ENCODE measurements around the gene SLX9.

Gene SLX9

GRCh38 chr21:44984428-44984791 lies 44.6 kb downstream of the SLX9 start:
- H3K36me3 ChIP-seq (ENCODE audit: control insufficient read depth, low read depth, low read length) = no peaks in the 10 kb centered on the region
- no peaks in the 10 kb centered on the region for H3K9me3 ChIP-seq (ENCODE audit: control insufficient read depth, low read depth, low read length)
- H3K27ac ChIP-seq (ENCODE audit: low read length) = no peak overlapping the region
- H3K4me3 ChIP-seq (ENCODE audit: low read length) = no peak overlapping the region
- H3K9ac ChIP-seq (ENCODE audit: low read length) = no peak overlapping the region
- no peaks in the 10 kb centered on the region for H3K27me3 ChIP-seq (ENCODE audit: control insufficient read depth, insufficient read depth, low read length)
- no peaks in the 10 kb centered on the region for H3K4me1 ChIP-seq (ENCODE audit: control insufficient read depth, low read depth, low read length)

DNA sequence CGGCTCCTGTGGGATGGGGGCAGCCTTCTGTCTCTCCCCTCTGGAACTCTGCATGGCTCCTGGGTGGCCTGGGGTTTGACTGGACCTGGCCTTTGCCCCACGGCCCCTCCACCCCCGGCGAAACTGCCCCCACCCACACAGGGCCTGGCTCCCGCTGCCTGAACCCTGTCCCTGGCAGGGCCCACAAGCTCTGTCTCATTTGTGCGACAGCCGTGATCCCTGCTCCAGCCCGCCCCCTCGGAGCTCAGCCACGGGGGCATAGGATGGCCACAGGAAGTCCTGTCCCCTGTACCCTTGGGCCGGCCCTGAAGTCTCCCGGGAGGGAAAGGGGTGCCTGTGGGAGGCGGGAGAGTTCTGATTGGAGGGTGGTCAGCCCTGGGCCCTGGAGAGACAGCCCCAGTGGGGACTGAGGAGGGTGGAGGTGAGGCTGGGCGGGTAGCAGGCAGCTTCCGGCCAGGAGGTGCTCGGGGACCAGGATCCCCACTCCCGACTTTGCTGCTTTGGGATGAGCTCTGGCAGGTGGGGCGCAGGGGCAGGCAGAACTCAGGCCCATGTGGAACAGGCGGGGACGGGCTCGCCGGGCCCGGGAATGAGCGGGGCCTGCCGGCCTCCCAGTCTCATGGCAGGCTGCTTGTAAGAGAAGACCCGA lies 45.1 kb downstream of the SLX9 start:
- H3K27ac ChIP-seq (ENCODE audit: low read length) = no peak overlapping the region
- no peak overlapping the region for H3K4me3 ChIP-seq (ENCODE audit: low read length)
- H3K9me3 ChIP-seq (ENCODE audit: control insufficient read depth, low read depth, low read length) = no peaks in the 10 kb centered on the region
- no peaks in the 10 kb centered on the region for H3K4me1 ChIP-seq (ENCODE audit: control insufficient read depth, low read depth, low read length)
- H3K27me3 ChIP-seq (ENCODE audit: control insufficient read depth, insufficient read depth, low read length) = no peaks in the 10 kb centered on the region
- no peak overlapping the region for H3K9ac ChIP-seq (ENCODE audit: low read length)
- no peaks in the 10 kb centered on the region for H3K36me3 ChIP-seq (ENCODE audit: control insufficient read depth, low read depth, low read length)

DNA sequence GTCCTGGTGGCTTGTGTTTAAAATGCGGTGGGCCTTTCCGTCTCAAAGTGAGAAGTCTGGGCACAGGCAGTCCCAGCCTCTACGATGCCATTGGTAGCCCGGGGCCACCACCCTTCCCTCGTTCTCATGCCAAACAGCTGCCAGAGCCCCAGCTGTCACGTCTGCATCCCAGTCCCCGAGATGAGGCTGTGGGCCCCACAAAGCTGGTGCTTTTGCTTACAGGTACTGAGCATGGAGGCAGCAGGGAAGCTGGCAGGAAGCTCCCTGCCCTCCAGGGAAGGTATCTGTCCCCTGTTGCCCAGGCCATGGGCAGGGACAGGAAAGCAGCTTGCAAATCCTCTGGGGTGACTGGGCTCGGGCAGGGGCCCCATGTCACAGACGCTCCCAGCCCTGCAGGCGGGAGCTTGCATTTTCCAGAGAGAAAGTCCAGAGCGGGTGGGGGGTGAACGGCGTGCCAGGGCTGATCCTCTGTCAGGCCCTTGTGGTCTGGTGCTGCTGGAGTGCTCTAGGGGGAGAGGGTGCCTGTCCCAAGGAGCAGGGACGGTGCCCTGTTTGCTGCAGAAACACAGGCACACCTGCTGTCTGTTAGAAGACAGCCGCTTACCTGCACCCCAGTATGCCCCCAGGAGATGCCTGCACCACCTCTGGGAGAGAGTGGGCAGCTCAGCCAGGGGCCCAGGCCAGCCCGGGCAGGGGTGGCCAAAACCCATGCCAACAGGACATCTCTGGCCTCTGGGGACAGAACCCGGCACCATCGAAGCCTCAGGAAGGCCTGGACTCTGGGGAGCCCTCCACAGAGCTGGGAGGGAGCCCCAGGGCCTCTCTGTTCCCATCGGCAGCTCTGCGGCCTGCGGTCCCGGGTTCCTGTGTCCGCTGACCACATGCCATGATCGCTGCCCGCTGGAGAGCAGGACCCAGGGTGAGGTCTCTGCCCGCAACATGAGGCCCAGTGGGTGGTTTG lies 45.9 kb downstream of the SLX9 start:
- Histone ChIP-seq H3K4me1 (ENCODE audit: control insufficient read depth, low read depth, low read length) (no peaks in the 10 kb centered on the region), H3K9me3 (ENCODE audit: control insufficient read depth, low read depth, low read length) (no peaks in the 10 kb centered on the region), H3K36me3 (ENCODE audit: control insufficient read depth, low read depth, low read length) (no peaks in the 10 kb centered on the region), H3K27ac (ENCODE audit: low read length) (no peak overlapping the region), H3K9ac (ENCODE audit: low read length) (no peak overlapping the region), H3K27me3 (ENCODE audit: control insufficient read depth, insufficient read depth, low read length) (no peaks in the 10 kb centered on the region), H3K4me3 (ENCODE audit: low read length) (no peak overlapping the region)

- H3K27ac ChIP-seq (ENCODE audit: low read length) = no peak overlapping the region
- no peak overlapping the region for H3K9ac ChIP-seq (ENCODE audit: low read length)
- H3K27me3 ChIP-seq (ENCODE audit: control insufficient read depth, insufficient read depth, low read length) = no peaks in the 10 kb centered on the region
- no peak overlapping the region for H3K4me3 ChIP-seq (ENCODE audit: low read length)
- H3K4me1 ChIP-seq (ENCODE audit: control insufficient read depth, low read depth, low read length) = no peaks in the 10 kb centered on the region
- H3K9me3 ChIP-seq (ENCODE audit: control insufficient read depth, low read depth, low read length) = no peaks in the 10 kb centered on the region
- no peaks in the 10 kb centered on the region for H3K36me3 ChIP-seq (ENCODE audit: control insufficient read depth, low read depth, low read length)
These were observed 46.9 kb downstream of the SLX9 start for GRCh38 chr21:44986471-44987291.

DNA sequence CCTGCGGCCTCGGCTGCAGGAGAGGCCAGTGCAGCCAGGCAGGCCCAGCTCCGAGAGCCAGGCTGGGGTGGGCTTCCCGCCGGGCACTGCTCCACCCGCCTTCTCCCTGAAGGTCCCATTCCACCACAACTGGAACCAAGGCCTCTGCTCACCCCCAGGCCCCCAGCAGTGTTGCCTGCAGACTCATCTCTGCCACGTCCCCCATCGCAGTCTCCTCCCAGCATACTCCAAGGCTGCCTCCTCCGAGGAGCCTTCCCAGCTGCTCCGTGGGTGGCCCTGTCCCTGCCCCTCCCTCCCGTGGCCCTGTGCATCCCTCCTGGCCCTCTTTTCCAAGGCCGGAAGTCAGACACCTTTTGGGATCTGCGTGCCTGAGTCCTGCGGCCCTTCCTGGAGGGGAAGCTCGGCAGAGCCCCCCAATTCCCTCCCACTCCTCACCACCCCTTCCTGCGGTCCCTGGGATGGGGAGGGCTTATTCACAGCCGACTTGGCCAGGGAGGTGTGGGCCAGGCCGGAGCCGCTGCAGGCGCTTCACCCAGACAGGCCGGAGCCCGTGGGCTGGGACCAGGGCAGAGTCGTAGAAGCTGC lies 47.6 kb downstream of the SLX9 start:
- Histone ChIP-seq H3K9me3 (ENCODE audit: control insufficient read depth, low read depth, low read length) (no peaks in the 10 kb centered on the region), H3K4me1 (ENCODE audit: control insufficient read depth, low read depth, low read length) (no peaks in the 10 kb centered on the region), H3K4me3 (ENCODE audit: low read length) (no peak overlapping the region), H3K9ac (ENCODE audit: low read length) (no peak overlapping the region), H3K27ac (ENCODE audit: low read length) (no peak overlapping the region), H3K36me3 (ENCODE audit: control insufficient read depth, low read depth, low read length) (no peaks in the 10 kb centered on the region), H3K27me3 (ENCODE audit: control insufficient read depth, insufficient read depth, low read length) (no peaks in the 10 kb centered on the region)

- no peak overlapping the region for H3K9ac ChIP-seq (ENCODE audit: low read length)
- no peaks in the 10 kb centered on the region for H3K9me3 ChIP-seq (ENCODE audit: control insufficient read depth, low read depth, low read length)
- no peaks in the 10 kb centered on the region for H3K4me1 ChIP-seq (ENCODE audit: control insufficient read depth, low read depth, low read length)
- H3K27ac ChIP-seq (ENCODE audit: low read length) = no peak overlapping the region
- no peaks in the 10 kb centered on the region for H3K36me3 ChIP-seq (ENCODE audit: control insufficient read depth, low read depth, low read length)
- H3K27me3 ChIP-seq (ENCODE audit: control insufficient read depth, insufficient read depth, low read length) = no peaks in the 10 kb centered on the region
- H3K4me3 ChIP-seq (ENCODE audit: low read length) = no peak overlapping the region
These were observed 48.2 kb downstream of the SLX9 start for GRCh38 chr21:44987886-44988606.

DNA sequence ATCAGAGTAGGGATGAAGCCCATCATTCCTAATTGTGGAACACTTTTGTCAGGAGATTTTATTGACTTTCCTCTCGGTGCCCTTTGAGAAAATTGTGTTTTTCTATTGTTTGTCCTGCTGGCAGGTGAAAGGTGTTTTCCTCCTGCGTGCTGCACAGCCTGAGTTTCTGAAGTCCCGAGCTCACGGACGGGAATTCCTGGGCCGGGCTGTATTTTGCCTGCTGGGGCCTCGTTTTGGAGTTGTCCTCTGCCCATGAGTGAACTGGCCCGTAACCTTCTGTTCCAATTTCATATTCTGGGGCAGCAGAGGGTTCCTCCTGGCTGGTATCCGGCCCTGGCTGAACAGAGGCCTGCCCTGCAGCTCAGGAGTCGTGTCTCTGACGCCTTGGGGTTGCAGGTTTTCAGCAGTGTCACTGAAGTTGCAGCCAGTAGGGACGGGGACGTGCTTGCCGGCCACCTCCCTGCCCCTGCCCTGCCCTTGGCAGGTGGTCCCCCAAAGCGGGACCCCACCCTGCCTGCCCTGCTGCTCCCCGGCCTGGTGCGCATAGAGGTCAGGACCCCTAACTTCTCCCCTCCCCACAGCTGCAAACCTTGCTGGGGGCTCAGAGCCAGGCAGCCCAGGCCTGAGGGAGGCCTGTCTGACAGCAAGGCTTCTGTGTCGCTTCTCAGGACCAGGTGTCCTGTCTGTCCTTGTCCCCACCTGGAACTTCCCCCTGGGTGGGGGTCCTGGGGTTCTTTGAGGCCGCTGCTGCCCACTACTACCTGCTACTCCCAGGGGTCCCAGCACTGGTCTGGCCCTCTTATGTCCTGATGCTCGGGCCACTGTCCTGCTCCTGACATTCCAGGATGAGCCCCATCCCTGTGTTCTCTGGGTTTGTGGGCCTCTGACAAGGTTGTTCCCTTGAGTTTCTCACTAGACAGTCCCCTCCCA lies 49.0 kb downstream of the SLX9 start:
- H3K4me1 ChIP-seq (ENCODE audit: control insufficient read depth, low read depth, low read length) = no peaks in the 10 kb centered on the region
- H3K27ac ChIP-seq (ENCODE audit: low read length) = no peak overlapping the region
- no peak overlapping the region for H3K4me3 ChIP-seq (ENCODE audit: low read length)
- no peak overlapping the region for H3K9ac ChIP-seq (ENCODE audit: low read length)
- H3K9me3 ChIP-seq (ENCODE audit: control insufficient read depth, low read depth, low read length) = no peaks in the 10 kb centered on the region
- H3K27me3 ChIP-seq (ENCODE audit: control insufficient read depth, insufficient read depth, low read length) = no peaks in the 10 kb centered on the region
- no peaks in the 10 kb centered on the region for H3K36me3 ChIP-seq (ENCODE audit: control insufficient read depth, low read depth, low read length)

GRCh38 chr21:44989537-44989886 lies 49.7 kb downstream of the SLX9 start:
- no peaks in the 10 kb centered on the region for H3K9me3 ChIP-seq (ENCODE audit: control insufficient read depth, low read depth, low read length)
- H3K9ac ChIP-seq (ENCODE audit: low read length) = no peak overlapping the region
- H3K4me1 ChIP-seq (ENCODE audit: control insufficient read depth, low read depth, low read length) = no peaks in the 10 kb centered on the region
- H3K27ac ChIP-seq (ENCODE audit: low read length) = no peak overlapping the region
- H3K27me3 ChIP-seq (ENCODE audit: control insufficient read depth, insufficient read depth, low read length) = no peaks in the 10 kb centered on the region
- H3K36me3 ChIP-seq (ENCODE audit: control insufficient read depth, low read depth, low read length) = no peaks in the 10 kb centered on the region
- no peak overlapping the region for H3K4me3 ChIP-seq (ENCODE audit: low read length)

- Histone ChIP-seq H3K27me3 (ENCODE audit: control insufficient read depth, insufficient read depth, low read length) (no peaks in the 10 kb centered on the region), H3K4me1 (ENCODE audit: control insufficient read depth, low read depth, low read length) (no peaks in the 10 kb centered on the region), H3K9ac (ENCODE audit: low read length) (no peak overlapping the region), H3K36me3 (ENCODE audit: control insufficient read depth, low read depth, low read length) (no peaks in the 10 kb centered on the region), H3K27ac (ENCODE audit: low read length) (no peak overlapping the region), H3K9me3 (ENCODE audit: control insufficient read depth, low read depth, low read length) (no peaks in the 10 kb centered on the region), H3K4me3 (ENCODE audit: low read length) (no peak overlapping the region)
These were observed 50.3 kb downstream of the SLX9 start for GRCh38 chr21:44989943-44990780.

DNA sequence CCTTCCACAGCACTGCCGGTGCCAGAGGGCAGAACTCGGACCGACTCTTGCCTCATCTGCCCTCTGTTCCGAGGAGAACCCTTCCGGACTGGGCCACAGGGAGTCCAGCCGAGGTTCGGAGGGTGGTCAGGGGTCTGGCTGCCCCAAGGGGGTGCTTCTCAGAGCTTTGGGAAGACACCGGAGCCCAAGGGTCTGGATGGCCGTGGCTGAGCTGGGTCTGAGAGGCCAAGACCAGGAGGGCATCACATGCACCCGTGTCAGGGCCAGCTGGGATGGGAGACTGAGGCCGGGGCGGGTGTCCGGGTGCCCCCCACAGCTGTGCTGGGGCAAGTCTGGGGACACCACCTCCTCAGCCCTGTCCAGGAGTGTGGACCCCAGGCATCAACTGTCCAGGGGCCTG lies 51.1 kb downstream of the SLX9 start:
- no peaks in the 10 kb centered on the region for H3K4me1 ChIP-seq (ENCODE audit: control insufficient read depth, low read depth, low read length)
- no peaks in the 10 kb centered on the region for H3K9me3 ChIP-seq (ENCODE audit: control insufficient read depth, low read depth, low read length)
- no peak overlapping the region for H3K27ac ChIP-seq (ENCODE audit: low read length)
- no peak overlapping the region for H3K9ac ChIP-seq (ENCODE audit: low read length)
- H3K27me3 ChIP-seq (ENCODE audit: control insufficient read depth, insufficient read depth, low read length) = no peaks in the 10 kb centered on the region
- H3K36me3 ChIP-seq (ENCODE audit: control insufficient read depth, low read depth, low read length) = no peaks in the 10 kb centered on the region
- no peak overlapping the region for H3K4me3 ChIP-seq (ENCODE audit: low read length)

Data from iPS-18a (cell line).